Gastroesophageal sphincter (tissue), 3 donors: ENCODE data around the gene CACNB4.

ENCODE experiments used
- CTCF ChIP-seq, 4 experiments: fragments of 200-600 bp in 2 of 4; fragments of 450-650 bp in 2 of 4; sonication (generic) in 1 of 4; IDR thresholded peaks; one replicate each; pipeline ENCODE4 v1.5.1; 2017 to 2019; ENCODE audit warnings: antibody characterized with exemption in 4 of 4, mild to moderate bottlenecking in 2 of 4, moderate library complexity in 2 of 4
- POLR2AphosphoS5 ChIP-seq: sonication (generic); formaldehyde crosslinking; IDR thresholded peaks from one replicate; pipeline ENCODE4 v1.6.1; 2017; ENCODE audit warnings: antibody characterized with exemption

- TF ChIP-seq POLR2AphosphoS5 (no peak), CTCF (IDR thresholded peaks at IDR 0.05) (no peak)
Measured at GRCh38 chr2:151869291-151869690, 229.6 kb downstream of the CACNB4 start.
